Esophagus mucosa (tissue), 1 donor: ENCODE measurements around the gene HIVEP3. TPM values are rescaled to one million over a fixed set of nuclear protein-coding genes. Genes with fewer than 3 reads are reported as not detected.

ENCODE experiments used
- ATAC-seq: fragments of 200-7000 bp; cut with Tn5 transposase; one replicate; pipeline ENCODE4 v1.9.1; 2020
- total RNA-seq: library from RNA; stranded (reverse); gene quantifications from one replicate; pipeline ENCODE4 v1.2.4, GENCODE V29; 2023
- donor health status: DM: yes; HTN: yes; CAD: no.

HIVEP3 gene
- total RNA-seq, 1 donor from 2014 or later = 7.0 TPM

DNA sequence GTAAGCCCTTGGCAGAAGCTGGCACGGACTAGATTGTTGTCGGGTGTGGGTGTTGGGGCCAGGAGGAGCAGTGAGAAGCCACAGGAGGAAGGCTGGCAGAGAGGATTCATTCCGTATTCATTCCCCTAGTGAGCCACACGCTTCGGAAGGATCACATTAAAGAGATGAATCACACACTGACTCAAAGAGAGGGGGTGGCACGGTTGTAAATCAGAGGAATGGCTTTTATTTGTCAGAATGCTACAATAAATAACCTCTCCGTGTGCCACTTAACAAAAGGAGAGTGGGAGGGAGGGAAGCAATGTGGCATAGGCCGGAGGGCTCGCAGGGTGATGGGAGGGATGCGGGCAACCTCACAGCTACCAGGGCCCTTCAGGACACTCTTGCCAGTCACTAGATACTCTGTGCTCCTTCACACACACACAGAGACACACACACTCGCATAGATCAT, 135.5 kb downstream of the HIVEP3 start:
- peak; percentile 87 for ATAC-seq

DNA sequence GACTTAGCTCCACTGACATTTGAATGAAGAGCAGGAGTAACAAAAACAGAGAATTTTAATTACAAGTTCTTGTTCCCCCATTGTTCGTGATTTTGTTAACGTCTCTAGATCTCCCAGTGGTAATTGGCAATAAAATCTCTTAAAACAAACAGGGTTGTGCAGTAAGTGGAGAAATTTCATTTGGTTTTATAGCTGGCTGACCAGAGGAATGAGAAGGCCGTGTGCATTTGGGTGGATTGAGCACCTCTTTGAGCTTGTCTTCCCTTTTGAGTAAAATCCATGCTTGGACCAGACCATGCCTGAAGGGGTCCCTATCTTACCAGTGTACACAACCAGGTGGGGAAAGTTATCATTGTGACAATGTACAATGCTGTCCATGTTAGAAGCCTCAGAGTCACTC, 137.8 kb downstream of the HIVEP3 start:
- no peak for ATAC-seq

DNA sequence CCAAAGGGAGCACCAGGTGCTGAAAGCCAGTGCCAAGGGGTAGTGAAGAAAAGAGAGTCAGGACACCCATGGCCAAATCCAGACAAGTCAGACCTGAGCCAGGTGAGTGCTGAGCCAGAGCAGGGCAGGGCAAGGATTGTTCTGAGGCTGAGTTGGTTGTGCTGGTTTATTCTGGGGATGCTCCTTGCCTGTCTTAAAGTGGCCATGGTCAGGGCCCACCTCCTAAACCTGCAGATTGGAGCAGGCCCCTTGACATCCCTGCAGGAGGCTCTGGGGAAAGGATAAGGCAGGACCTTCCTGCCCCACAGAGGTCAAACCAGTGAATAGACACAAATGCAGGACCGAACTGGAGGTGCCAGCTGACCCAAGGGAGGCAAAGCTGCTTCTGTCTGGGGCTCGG, 138.4 kb downstream of the HIVEP3 start:
- peak; percentile 43 for ATAC-seq

DNA sequence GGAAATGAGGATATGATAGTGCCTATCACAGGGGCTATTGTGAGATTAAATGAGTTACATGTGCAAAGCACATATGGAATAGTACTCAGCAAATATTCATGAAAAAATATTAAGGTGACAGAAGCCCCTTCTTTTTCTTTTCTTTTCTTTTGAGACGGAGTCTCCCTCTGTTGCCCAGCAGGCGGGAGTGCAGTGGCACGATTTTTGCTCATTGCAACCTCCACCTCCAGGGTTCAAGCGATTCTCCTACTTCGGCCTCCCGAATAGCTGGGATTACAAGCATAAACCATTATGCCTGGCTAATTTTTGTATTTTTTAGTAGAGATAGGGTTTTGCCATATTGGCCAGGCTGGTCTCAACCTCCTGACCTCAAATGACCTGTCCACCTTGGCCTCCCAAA, 139.4 kb downstream of the HIVEP3 start:
- ATAC-seq = no peak

DNA sequence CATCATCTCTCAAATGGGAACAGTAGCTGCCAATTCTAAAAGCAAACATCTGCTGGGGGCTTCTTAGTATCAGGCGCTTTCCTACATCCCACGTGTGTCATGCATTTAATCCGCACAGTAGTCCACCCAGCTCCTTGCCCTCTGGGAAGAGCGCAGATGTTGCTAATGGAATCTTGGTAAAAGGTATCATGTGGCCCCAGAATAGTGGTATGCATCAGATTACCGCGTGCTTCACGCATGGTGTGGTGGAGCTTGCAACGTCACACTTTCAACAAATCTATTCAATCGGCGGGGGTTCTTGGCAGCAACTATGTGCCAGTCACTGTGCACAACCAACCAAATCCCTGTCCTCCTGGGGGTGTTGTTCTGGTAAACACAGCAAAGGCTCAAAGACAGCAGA, 141.0 kb downstream of the HIVEP3 start:
- ATAC-seq = no peak

DNA sequence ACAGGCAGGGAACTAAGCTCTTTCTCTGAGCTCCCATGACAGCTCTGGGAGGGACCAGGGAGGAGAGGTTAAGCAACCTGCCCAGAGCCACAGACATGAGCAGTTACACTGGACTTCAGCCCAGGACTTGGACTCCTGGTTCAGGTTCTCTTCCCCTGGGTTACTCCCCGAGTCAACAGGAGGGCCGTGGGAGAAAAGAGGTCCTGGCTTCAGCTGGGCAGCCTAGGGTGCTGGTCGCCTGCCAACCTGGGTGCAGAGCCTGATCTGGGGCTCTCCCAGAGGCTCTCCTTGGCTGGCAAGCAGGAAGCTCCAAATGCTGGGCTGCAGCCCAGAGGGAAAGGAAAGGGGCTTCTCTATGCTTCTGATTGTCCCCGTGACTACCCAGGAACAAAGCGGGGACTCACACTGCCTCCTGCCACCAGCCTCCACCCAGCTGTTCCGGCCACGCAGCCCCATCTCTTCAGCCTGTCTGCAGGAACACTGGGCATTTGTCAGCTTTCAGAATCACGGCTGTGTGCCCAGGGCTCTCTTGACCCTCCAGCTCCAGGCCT, 141.8 kb downstream of the HIVEP3 start:
- peak; percentile 66 for ATAC-seq

DNA sequence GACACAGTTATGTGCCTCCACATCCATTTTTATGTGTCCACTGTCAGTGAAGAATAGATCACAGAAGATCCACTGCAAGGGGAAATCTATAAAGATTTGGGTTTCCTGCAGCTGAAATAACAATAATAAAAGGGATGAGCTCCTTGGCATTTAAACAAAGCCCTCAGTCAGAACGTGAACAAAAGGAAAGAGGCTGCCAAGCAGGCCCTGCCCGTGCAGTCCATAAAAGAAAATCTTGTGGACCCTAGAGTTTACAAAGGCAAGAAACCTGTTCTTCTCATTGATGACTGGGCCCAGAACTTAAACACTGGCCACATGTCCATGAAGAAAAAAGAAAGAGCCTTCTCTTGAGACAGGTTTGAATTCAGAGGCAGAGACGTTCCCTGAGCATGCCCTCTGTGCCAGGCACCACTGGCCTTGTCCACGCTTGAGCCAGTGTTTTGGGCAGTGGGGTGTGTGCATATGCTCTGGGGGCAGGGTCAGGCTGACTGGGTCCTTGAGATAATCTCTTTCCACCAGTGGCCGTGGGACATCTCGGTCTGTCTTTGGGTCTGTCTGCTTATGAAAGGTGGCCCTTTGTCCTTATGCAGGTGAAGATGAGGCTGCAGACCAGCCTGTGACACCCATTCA, 142.7 kb downstream of the HIVEP3 start:
- no peak for ATAC-seq

DNA sequence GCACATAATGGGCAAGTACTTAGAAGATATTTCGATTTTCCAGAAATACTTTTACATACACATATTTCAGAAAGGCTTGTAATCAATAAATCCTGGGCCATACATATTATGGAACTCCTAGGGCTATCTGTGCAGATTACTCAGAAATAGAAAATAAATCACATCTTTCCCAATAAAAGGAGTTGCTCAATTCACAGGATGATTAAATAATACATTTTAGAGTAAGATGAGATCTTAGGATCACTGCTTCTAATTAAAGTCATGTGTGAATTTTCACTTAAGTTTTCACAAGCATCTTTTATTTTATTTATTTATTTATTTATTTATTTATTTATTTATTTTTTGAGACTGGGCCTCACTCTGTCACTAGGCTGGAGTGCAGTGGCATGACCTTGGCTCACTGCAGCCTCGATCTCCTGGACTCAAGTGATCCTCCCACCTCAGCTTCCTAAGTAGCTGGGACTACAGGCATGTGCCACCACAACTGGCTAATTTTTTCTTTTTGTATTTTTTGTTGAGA, 144.2 kb downstream of the HIVEP3 start:
- no peak for ATAC-seq

DNA sequence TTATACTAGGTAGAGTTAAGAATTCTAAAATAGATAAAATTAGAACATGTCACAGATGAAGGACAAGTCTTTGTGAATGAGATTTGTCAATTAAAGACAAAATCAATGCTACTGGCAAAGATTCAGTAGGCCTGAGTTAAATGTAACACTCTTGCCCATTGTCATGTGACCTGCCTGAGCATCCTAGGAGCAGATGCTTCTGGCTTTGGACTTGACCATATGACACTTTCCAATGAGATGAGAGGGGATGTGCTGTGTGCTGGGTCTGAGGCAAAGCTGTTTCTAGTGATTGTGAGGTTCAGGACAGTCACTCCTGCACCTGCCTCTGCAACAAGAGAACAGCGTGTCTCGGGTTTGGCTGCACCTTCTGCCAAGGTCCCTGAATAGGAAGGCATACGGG, 144.9 kb downstream of the HIVEP3 start:
- no peak for ATAC-seq

DNA sequence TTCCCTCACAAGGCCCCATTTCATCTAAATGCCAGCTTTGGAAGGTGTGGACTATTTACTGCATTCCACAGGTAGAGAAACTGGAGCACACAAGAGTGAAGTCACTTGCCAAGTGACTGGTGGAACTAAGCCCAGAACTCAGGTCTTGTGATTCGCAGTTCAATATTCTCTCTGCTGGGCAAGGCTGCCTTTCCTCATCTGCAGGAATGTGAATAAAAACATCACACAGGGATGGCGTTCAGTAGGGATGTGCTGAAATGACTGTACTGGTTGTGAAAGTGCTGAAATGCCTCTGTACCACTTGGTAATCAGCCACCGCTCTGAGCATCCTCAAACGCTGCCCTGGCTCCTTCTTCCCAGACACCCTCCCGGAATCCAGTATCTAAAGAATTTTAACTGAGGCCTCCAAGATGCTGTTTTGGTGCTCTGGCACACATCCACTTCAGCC, 145.6 kb downstream of the HIVEP3 start:
- peak; percentile 31 for ATAC-seq

DNA sequence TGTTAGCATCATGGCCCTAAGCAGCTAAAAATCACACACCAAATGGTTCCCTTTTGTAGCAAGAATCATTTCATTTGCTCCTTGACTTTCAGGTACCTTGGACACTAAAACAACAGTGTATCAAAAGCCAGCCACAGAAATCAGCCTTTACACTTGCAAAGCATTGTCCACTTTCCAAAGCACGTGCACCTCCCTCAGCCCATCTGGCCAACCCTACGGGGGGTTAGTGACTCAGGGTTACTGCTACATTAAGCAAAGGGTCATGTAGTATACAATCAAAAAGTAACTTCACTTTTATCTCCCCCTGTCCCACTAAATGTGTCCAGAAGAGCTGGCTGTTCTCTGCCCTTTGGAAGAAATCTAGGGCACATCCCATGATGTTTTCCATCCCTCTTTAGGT, 149.7 kb downstream of the HIVEP3 start:
- no peak for ATAC-seq

DNA sequence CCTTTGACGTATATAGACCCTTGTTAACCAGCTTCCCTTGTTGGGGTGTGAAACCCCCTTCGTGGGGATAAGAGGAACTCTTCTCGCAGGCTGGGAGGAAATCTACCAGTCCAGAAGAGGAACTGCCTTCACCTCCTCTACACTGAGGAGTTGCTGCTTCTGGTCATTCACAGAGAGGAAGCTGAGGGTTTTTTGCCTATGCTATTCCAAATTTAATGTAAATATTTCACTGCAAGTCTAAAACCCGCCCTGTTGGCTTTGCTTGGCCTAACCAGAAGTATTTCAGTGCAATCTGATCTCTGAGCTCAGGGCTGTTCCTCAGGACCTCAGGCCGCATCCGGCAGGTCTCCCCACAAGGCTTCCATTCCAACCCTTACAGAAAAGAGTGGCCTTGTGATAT, 150.1 kb downstream of the HIVEP3 start:
- ATAC-seq = no peak

DNA sequence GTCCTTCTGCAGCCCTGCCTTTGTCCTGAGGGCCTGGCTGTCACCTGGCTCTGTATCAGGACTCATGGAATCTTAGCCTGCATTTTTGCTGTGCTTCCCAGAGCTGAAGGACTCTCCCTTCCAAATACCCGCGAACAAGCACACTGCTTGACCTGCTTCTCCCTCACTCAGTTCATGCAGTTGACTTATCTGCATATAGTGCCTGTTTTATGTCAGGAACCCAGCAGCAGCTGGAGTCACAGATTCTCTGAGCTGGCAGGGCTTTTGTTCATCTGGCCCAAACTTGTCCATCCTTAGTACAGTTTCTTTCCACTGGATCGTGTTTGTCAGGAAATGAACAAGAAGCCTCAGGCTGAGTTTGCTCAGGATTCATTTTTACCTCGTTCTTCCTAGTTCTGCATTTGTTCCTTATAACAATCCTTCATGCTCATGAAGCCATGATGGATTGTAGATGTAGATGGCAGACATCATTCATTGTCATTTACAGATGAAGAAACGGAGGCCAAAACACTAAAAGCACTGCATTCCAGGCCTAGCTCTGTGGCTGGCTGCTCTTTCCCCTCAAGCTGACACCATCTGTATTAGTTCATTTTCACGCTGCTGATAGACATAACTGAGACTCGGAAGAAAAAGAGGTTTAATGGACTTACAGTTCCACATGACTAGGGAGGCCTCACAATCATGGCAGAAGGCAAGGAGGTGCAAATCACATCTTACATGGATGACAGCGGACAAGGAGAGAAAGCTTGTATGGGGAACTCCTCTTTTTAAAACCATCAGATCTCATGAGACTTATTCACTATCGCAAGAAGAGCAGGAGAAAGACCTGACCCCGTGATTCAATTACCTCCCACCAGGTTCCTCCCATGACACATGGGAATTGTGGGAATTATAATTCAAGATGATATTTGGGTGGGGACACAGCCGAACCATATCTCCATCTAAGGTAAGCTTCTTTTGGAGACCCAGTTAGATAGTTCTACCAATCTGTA, 150.9 kb downstream of the HIVEP3 start:
- peak; percentile 68 for ATAC-seq

DNA sequence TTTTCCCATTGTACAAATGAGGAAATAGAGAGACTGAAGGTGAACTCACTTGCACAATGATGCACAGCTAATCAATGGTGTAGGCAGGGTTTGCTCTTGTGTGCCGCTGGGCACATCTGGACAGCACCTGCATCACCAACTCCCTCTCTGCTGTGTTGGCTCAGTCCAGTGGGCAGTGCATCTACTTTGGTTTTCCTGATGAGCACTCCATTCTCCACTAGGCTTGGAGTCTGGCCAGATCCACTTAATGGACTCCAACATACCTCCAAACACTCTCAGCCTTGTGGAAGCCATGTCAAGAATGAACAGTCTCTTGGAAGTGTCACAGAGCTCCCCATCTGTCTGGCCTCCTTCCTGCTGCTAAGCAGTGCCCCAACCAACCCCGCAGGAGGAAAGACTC, 152.2 kb downstream of the HIVEP3 start:
- ATAC-seq = peak; percentile 17

DNA sequence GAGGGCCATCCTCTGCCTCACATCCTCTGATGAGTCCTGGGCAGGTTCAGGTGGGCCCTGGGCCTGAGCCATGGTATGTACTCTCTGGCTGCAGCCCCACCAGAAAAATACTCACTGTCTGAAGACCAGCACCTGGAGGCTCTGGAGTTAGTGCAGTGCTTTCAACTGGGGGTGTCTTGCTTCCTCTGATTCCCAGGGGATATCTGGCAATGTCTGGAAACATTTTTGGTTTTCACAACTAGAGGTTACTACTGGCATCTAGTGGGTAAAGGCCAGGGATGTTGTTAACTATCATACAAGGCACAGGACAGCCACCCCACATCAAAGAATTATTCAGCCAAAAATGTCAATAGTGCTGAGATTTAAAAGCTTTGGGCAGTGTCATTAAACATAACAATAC, 152.7 kb downstream of the HIVEP3 start:
- ATAC-seq = no peak

DNA sequence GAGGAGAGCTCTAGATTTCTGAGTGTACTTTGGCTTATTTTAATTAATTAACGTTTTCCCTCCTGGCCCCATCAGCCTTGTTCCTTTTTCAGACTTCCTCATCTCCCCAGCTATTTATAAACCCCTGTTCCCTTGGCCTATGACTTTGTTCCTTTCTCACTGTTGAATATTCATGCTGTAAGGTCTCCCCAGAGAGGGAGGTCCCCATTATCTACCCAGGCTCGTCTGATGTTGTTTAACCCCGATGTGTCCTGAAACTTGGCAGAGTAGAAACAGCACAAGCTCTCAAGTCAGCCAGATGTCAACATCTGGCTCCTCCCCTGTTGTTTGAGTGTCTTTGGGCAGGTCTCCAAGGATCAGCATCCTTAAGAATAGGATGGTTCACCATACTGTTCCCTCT, 153.6 kb downstream of the HIVEP3 start:
- ATAC-seq = no peak

DNA sequence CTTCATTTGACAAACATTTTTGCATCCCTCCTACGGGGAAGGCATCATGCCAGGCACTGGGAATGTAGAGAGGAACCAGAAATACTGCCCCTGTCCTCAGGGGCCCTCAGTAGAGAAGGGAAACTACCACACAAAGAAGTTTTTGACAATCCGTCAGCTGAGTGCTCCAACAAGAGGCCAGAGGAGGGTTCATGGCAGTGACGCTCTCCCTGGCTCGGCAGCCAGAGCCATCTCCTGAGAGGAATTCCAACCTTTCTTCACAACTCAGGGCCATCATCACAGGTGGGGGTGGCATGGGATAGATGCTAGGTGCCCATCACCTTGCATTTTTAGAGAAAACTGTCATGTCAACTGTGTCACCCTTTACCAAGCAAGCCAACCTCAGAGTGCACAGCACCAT, 154.1 kb downstream of the HIVEP3 start:
- ATAC-seq = no peak

DNA sequence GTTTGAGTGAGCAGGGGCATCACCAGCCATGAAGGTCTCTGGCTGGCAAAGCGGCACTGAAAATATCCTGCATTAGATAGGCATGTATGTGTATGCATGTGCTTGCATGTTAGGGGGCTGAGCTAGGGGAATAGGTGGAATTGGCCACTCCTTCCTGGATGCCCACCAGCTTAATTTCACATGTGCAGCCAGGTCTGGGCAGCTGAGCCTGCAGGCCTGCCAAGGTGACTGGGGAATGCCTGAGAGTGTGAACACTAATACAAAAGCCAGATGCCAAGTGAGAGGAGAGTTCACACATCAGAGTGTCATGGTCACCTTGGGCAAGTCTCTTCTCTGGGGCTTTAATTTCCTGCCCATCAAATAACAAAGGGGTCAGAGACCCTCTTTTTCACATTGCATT, 155.9 kb downstream of the HIVEP3 start:
- ATAC-seq = no peak

DNA sequence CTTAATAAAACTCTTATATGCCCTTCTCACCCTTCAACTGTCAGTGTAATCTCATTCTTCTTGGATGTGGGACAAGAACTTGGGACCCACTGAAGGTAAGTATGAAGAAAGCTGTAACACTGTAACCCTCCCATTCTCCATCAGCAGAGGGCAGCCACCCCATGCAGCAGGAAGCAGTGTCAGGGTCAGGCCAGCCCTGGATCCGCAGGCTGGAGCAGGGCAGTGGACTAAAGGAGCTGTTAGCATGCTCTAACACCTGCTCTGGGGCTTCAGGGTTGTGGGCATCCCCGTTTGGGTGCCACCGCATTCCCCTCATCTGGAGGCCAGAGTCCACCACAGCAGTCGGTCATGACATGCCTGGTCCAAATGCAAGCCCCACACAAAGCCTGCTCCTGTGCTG, 156.5 kb downstream of the HIVEP3 start:
- no peak for ATAC-seq

DNA sequence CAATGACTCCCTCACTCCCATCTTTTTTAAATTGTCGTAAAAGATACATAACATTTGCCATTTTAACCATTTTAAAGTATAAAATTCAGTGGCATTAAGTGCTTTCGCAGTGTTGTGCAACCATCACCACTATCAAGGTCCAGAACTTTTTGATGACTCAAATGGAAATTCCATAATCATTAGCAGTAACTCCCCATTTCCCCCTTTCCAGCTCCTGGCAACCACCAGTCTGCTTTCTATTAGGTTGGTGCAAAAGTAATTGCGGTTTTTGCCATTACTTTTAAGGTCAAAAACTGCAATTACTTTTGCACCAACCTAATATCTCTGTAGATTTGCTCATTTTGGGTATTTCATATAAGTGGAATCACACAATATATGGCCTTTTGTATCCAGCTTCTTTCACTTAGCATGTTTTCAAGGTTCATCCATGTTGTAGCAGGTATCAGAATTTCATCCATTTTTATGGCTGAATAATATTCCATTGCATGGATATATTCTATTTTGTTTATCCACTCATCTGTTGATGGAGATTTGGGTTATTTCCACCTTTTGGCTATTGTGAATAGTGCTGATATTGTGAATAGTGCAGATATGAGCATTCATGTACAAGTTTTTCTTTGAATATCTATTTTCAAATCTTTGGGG, 159.7 kb downstream of the HIVEP3 start:
- ATAC-seq = no peak

DNA sequence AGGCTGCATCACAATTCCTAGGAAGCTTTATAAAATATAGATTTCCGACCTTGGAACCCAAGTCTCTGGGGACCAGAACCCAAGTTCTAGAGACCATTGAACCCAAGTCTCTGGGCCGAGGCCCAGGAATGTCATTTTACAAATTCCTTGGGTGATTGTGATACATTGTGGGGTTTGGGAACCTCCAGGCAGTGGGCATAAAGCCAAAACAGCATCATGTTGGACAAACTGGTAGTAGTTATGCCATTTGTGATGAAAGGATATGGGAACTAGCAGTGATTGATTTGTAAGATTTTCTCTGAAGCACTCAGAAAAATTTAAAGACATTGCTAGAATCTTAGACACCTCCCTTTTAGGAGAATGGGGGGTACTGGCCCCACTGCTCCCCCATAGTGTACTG, 160.2 kb downstream of the HIVEP3 start:
- no peak for ATAC-seq

DNA sequence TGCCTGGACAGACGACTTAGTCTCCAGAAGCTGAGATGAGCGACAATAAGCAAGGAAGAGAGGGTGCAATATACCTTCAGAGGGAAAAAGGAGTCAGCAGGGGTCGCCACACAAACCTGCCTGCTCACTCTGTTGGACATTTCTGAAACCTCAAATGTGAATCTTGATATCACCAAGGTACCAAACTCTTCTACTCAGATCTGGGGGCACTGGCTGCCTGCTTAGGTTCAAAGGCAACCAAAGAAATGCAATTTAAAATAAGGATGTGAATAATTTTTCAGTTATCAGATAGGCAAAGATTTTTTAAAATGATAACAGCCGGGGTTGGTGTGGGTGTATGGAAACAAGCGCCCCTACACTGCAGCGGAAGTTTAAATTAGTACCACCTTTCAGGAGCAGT, 164.2 kb downstream of the HIVEP3 start:
- ATAC-seq = no peak
